Sigmoid colon (tissue), 7 donors: ENCODE data around the gene MADD. TPM values are rescaled to one million over a fixed set of nuclear protein-coding genes. Genes with fewer than 3 reads are reported as not detected.

Source experiments
- DNase-seq: peaks from one replicate; pipeline ENCODE4 v3.0.0-alpha.2; 2019
- H3K27ac ChIP-seq, 4 donors: fragments of 200-600 bp; sonication (generic); one replicate each; pipeline ENCODE4 v1.5.1; 2016 to 2019; ENCODE audit warnings: mild to moderate bottlenecking in 1 of 4
- H3K27me3 ChIP-seq, 3 donors: fragments of 200-600 bp; sonication (generic); one replicate each; pipeline ENCODE4 v1.5.1; 2019; ENCODE audit warnings: mild to moderate bottlenecking in 1 of 3
- H3K36me3 ChIP-seq, 4 donors: fragments of 200-600 bp; sonication (generic); one replicate each; pipeline ENCODE4 v1.5.1; 2016 to 2019
- H3K4me1 ChIP-seq, 4 donors: fragments of 200-600 bp; sonication (generic); one replicate each; pipeline ENCODE4 v1.5.1; 2017 to 2019
- H3K4me3 ChIP-seq, 4 donors: fragments of 200-600 bp; sonication (generic); one replicate each; pipeline ENCODE4 v1.5.1; 2017 to 2019; ENCODE audit warnings: mild to moderate bottlenecking in 2 of 4, moderate library complexity in 1 of 4
- H3K9me3 ChIP-seq, 4 donors: fragments of 200-600 bp in 3 of 4; sonication (generic) in 3 of 4; one replicate each; pipeline versions ENCODE4 v1.5.1 to v1.6.1; 2013 to 2019
- CTCF ChIP-seq, 4 experiments: fragments of 450-650 bp in 3 of 4; fragments of 200-600 bp in 1 of 4; IDR thresholded peaks; one replicate each; pipeline ENCODE4 v1.5.1; 2016 to 2019; ENCODE audit warnings: antibody characterized with exemption in 4 of 4, mild to moderate bottlenecking in 3 of 4, moderate library complexity in 2 of 4
- EP300 ChIP-seq, 4 donors: sonication (generic); formaldehyde crosslinking; IDR thresholded peaks; one replicate each; pipeline ENCODE4 v1.6.1; 2017; ENCODE audit warnings: antibody characterized with exemption in 4 of 4
- POLR2A ChIP-seq, 2 donors: fragments of 450-650 bp; IDR thresholded peaks; one replicate each; pipeline ENCODE4 v1.6.1; 2016; ENCODE audit warnings: antibody characterized with exemption in 2 of 2, mild to moderate bottlenecking in 2 of 2, moderate library complexity in 2 of 2
- POLR2AphosphoS5 ChIP-seq, 4 donors: sonication (generic); formaldehyde crosslinking; IDR thresholded peaks; one replicate each; pipeline ENCODE4 v1.6.1; 2017; ENCODE audit warnings: antibody characterized with exemption in 4 of 4
- WGBS, 2 donors: extraction: QIAGEN DNeasy Blood & Tissue Kit; methylation state at CpG; one replicate each; pipeline ENCODE4 v1.1.7; 2013; 5-methylcytosine and 5-hydroxymethylcytosine counted together
- intact Hi-C: fragments of 100-400 bp; cut with DNase I; formaldehyde crosslinking; loops from one replicate; pipeline ENCODE4 v1.15.1; 2023
- polyA plus RNA-seq, 3 donors: library from polyadenylated mRNA; stranded (reverse); fragments of 200-250 nt; gene quantifications; one replicate each; pipeline ENCODE4 v1.2.3, GENCODE V29; 2013
- total RNA-seq, 4 donors: library from RNA; depleted of rRNA; stranded (reverse); fragments of >200 nt; gene quantifications; one replicate each; pipeline ENCODE4 v1.1.0, GENCODE V29; 2016
- donor health status: healthy with polysubstance abuse.
- donor health status: Bipolar disorder and iron deficiency.
- donor health status: healthy.

Gene MADD
- total and polyA plus RNA-seq, 7 donors, result 18.6 to 55.7 (median 32.5) TPM

- Histone ChIP-seq H3K36me3 (peaks cover 30 to 58% (median 52%) of the 10 kb centered on the region in 4 donors), H3K27ac (no peak overlapping the region), H3K27me3 (no peaks in the 10 kb centered on the region), H3K9me3 (no peaks in the 10 kb centered on the region), H3K4me3 (no peak overlapping the region), H3K4me1 (peaks cover 0 to 24% (median 23%) of the 10 kb centered on the region in 4 donors)
- TF ChIP-seq POLR2A (IDR thresholded peaks at IDR 0.05) (no peak), EP300 (IDR thresholded peaks at IDR 0.05) (no peak), CTCF (IDR thresholded peaks at IDR 0.05) (no peak), POLR2AphosphoS5 (IDR thresholded peaks at IDR 0.05) (no peak)
- DNase-seq, result peak; percentile 50
- intact Hi-C loops, result loop anchor here (5.0 kb wide), 1 partner anchor 133 kb away; the partner anchor contains the start of gene SLC39A13
- WGBS, 2 donors, result 95 to 96% methylated on average over 28 of the region's 28 CpGs
These were observed 4.7 kb downstream of the MADD start for GRCh38 chr11:47274495-47275235.

GRCh38 chr11:47276923-47277322, 7.0 kb downstream of the MADD start:
- WGBS, 2 donors, result 94 to 97% methylated on average over 4 of the region's 4 CpGs
- H3K27me3 ChIP-seq, result no peaks in the 10 kb centered on the region
- no peaks in the 10 kb centered on the region for H3K9me3 ChIP-seq
- H3K4me1 ChIP-seq, result peaks cover 0 to 10% (median 8%) of the 10 kb centered on the region in 4 donors
- H3K4me3 ChIP-seq, result no peak overlapping the region
- H3K27ac ChIP-seq, result peak overlapping the region in 1 of 4 donors; percentile 22
- intact Hi-C loops, result no loop called here
- TF ChIP-seq POLR2AphosphoS5 (IDR thresholded peaks at IDR 0.05) (no peak), CTCF (IDR thresholded peaks at IDR 0.05) (no peak), POLR2A (IDR thresholded peaks at IDR 0.05) (no peak), EP300 (IDR thresholded peaks at IDR 0.05) (no peak)
- H3K36me3 ChIP-seq, result peaks cover 49 to 80% (median 71%) of the 10 kb centered on the region in 4 donors
- DNase-seq, result no peak

DNA sequence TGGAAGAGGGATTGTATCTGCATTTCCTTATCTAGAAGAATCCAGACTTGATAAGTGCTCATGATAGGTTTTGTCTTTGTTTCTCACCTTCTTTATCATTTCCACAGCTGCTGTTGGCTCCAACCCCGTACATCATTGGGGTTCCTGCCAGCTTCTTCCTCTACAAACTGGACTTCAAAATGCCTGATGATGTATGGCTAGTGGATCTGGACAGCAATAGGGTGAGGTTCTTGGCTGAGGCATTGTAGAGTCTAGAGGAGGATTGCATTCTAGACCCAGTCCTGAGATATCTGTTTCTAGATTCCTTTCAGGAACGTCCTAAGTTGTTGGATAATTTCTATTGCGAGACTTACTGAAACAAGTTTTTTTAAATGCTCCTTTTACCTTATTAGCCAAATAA, 8.1 kb downstream of the MADD start:
- WGBS, 2 donors, result 88 to 91% methylated on average over 3 of the region's 3 CpGs
- intact Hi-C loops, result no loop called here

DNA sequence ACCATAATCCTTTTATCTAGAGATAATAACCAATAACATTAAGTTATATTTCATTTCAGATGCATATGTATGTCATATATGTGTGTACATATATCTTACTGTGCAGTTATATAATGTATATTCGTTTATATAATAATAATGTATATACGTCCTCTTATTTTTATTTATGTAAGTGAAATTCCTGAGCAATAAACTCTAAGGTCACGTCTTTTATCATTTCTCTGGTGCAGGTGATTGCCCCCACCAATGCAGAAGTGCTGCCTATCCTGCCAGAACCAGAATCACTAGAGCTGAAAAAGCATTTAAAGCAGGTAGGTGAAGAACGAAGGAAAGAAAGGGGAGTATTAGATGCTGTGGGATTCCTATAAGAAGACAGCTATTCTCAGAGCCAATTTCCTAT, 8.8 kb downstream of the MADD start:
- no peak for DNase-seq
- no peaks in the 10 kb centered on the region for H3K4me1 ChIP-seq
- H3K27ac ChIP-seq, result no peak overlapping the region
- H3K4me3 ChIP-seq, result no peak overlapping the region
- 82 to 90% methylated on average over 4 of the region's 4 CpGs for WGBS, 2 donors
- intact Hi-C loops, result no loop called here
- H3K27me3 ChIP-seq, result no peaks in the 10 kb centered on the region
- peaks cover 60 to 99% (median 88%) of the 10 kb centered on the region in 4 donors for H3K36me3 ChIP-seq
- H3K9me3 ChIP-seq, result no peaks in the 10 kb centered on the region
- TF ChIP-seq POLR2A (IDR thresholded peaks at IDR 0.05), result no peak
- TF ChIP-seq CTCF (IDR thresholded peaks at IDR 0.05), result no peak
- no peak for TF ChIP-seq POLR2AphosphoS5 (IDR thresholded peaks at IDR 0.05)
- no peak for TF ChIP-seq EP300 (IDR thresholded peaks at IDR 0.05)

More for the DNA sequence above, 8.1 kb downstream of the MADD start:
- Histone ChIP-seq H3K9me3 (no peaks in the 10 kb centered on the region), H3K27me3 (no peaks in the 10 kb centered on the region), H3K4me3 (no peak overlapping the region), H3K27ac (no peak overlapping the region), H3K36me3 (peaks cover 60 to 92% (median 82%) of the 10 kb centered on the region in 4 donors), H3K4me1 (no peaks in the 10 kb centered on the region)
- DNase-seq, result no peak
- TF ChIP-seq POLR2AphosphoS5 (IDR thresholded peaks at IDR 0.05) (no peak), EP300 (IDR thresholded peaks at IDR 0.05) (no peak), POLR2A (IDR thresholded peaks at IDR 0.05) (no peak), CTCF (IDR thresholded peaks at IDR 0.05) (no peak)
